Hepatic stellate cell (primary cell): ENCODE results near the gene CFAP91.
A peak's percentile ranks its signal among the peaks of the same experiment; 100 is the strongest.
"Not testable (repeated sequence)": the region's sequence is repeated elsewhere in the genome, so short reads cannot be mapped to it uniquely, and the experiment has no call there.

Source experiments
- DNase-seq: peaks from one replicate; pipeline ENCODE4 v3.0.0; 2011; ENCODE audit warnings: low spot score

The CFAP91 gene

GRCh38 chr3:119677641-119677934, 25.2 kb upstream of the CFAP91 start:
- no peak for DNase-seq

GRCh38 chr3:119678209-119678608, 24.6 kb upstream of the CFAP91 start:
- DNase-seq, result not testable (repeated sequence)

GRCh38 chr3:119679874-119680273, 22.9 kb upstream of the CFAP91 start:
- DNase-seq, result no peak

GRCh38 chr3:119681279-119681678, 21.5 kb upstream of the CFAP91 start:
- DNase-seq, result peak; percentile 27

- no peak for DNase-seq
Measured at GRCh38 chr3:119683421-119683820, 19.4 kb upstream of the CFAP91 start.

DNA sequence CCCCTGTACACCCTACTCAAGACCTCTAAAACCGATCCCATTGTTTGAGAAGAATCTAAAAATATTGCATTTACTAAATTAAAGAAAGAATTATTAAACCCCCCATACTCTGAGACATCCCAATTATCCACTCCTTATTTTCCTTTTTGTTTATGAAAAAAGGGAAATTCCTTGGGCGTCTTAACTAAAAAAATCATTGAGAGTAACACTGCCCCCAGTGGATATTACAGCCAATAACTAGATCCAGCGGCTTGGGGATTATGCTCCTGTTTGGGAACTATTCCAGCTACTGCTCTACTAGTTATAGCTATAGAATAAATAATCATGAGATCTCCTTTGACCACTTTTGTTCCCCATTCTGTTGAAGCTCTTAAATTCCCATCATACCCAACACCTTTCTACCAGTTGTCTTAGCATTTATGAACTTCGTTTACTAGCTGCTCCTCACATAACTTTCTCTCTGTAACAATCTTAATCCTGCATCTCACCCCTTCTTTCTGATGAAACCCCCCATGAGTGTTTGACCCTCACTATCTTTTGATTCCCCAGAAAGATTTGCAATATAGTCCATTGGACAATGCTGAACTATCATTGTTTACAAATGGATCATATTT, 12.7 kb upstream of the CFAP91 start:
- peak; percentile 21 for DNase-seq

GRCh38 chr3:119695480-119695879, 7.3 kb upstream of the CFAP91 start:
- DNase-seq, result no peak

DNA sequence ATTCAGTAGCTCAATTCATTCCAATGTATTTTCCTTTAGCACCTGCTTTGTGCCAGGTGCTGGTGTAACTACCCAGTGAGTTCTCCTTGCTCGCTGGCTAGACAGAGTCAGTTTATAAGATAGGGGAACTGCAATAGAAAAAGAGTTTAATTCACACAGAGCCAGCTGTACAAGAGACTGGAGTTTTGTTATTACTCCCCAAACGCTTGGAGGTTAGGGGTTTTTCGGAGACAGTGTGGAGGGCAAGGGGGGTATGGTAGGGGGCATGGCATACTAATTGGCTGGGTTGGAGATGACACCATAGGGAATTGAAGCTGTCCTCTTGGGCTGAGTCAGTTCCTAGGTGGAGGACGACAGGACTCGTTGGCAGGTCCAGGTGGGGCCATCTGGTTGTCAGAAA, 5.4 kb upstream of the CFAP91 start:
- no peak for DNase-seq

GRCh38 chr3:119700269-119700919, 2.4 kb upstream of the CFAP91 start:
- no peak for DNase-seq

- DNase-seq, result no peak
Measured at GRCh38 chr3:119700920-119701734, 1.7 kb upstream of the CFAP91 start.

- DNase-seq, result no peak
Measured at GRCh38 chr3:119703820-119704531, 1.2 kb downstream of the CFAP91 start.

DNA sequence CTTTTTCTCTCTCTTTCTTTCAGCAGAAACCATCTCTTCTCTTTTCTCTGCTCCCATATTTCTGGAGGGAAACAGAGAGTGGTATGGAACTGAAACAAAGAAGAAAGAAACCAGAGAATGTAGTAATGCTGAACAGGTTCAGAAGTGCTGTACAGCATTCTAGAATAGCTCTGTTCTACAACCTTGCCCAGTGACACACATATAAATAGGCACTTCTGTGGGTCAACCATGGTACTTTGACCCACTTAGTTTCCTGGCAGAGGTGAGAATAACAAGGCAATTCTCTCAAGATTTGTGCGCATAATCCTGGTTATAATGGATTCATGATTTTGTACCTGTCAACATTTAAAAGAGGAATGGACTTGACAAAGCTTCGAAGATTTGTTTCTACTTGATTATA, 12.3 kb downstream of the CFAP91 start:
- DNase-seq, result no peak

GRCh38 chr3:119716998-119717397, 14.2 kb downstream of the CFAP91 start:
- no peak for DNase-seq

- DNase-seq, result no peak
Measured at GRCh38 chr3:119717520-119717919, 14.7 kb downstream of the CFAP91 start.

DNA sequence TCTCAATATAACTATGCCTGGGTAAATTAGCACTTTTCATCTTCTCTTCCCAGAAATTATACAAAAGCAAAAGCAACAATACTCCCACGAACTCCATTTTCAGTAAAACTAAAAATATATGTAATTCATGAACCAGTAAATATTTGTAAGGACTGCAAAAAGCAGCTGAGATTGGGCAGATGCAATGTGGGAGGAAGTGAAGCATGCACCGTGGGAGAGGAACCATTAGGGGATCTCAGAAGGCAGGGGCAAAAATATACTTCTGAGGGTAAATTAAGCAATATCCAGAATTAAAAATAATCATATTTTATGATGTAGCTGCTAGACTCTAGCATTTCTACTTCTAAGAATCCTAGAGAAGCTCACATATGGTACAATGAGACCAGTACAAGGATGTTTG, 20.2 kb downstream of the CFAP91 start:
- no peak for DNase-seq

- DNase-seq, result no peak
Measured at GRCh38 chr3:119726909-119727308, 24.1 kb downstream of the CFAP91 start.

DNA sequence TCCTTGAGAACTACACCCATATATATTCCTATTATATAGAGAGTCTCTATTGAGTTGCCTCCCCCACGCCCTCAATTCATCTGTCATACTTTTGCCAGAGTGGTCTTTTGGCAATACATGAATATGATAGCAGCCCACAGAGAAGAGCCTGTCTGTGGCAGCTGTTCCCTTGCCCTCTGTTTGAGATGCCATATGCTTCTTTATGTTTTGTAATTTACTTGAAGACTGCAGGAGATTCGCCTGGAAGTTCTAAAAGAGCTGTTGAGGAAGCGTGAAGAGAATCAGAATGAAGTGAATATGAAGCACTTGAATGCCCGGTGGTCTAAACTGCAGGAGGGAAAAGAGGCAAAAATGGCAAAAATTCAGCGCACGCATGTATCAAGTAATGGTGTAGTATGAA, 27.2 kb downstream of the CFAP91 start:
- DNase-seq, result no peak

GRCh38 chr3:119731560-119732343, 28.9 kb downstream of the CFAP91 start:
- DNase-seq, result peak; percentile 44

DNA sequence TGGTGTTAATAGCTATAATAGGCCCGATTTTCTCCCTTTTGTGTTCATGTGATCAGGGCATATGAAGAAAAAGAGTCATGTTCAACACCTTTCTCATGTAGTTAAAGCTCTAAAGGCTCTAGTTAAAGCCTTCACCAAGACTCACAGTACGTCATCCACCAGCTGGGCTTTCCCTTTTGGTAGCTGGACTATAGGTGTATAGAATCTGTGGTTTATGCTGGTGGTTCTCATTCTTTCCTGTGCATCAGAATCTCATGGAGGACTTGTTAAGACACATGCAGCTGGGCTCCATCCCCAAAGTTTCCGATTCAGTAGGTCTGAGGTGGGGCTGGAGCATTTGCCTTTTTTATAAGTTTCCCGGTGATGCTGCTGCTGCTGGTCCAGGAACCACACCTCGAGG, 31.0 kb downstream of the CFAP91 start:
- no peak for DNase-seq

- DNase-seq, result no peak
Measured at GRCh38 chr3:119738741-119739140, 35.9 kb downstream of the CFAP91 start.

GRCh38 chr3:119741657-119742590, 39.1 kb downstream of the CFAP91 start:
- DNase-seq, result no peak
